NCI-H526 (cell line): Measurements from ENCODE around the gene SPATA31E1.
"Not testable (repeated sequence)": the region's sequence is repeated elsewhere in the genome, so short reads cannot be mapped to it uniquely, and the experiment has no call there.

Source experiments
- DNase-seq, 2 experiments: peaks; one replicate each; lab custom pipeline; 2025; lab: John Stamatoyannopoulos, UW

SPATA31E1 gene

DNA sequence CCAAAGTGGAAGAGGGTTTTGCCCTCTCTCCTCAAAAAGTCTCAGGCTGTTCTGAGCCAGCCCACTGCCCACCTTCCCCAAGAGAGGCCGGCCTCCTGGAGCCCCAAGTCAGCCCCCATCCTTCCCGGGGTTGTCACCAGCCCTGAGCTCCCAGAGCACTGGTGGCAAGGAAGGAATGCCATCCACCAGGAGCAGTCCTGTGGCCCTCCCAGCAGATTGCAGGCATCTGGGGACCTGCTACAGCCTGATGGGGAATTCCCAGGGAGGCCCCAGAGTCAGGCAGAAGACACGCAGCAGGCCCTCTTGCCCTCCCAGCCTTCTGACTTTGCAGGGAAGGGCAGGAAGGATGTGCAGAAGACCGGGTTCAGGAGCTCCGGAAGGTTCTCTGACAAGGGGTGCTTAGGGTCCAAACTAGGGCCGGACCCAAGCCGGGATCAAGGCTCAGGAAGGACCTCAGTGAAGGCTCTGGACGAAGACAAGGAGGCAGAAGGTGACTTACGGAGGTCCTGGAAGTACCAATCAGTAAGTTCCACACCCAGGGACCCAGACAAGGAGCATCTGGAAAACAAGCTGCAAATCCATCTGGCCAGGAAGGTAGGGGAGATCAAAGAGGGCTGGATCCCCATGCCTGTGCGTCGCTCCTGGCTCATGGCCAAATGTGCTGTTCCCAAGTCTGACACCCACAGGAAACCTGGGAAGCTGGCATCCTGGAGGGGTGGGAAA, 3.7 kb downstream of the SPATA31E1 start:
- DNase-seq: no peak

DNA sequence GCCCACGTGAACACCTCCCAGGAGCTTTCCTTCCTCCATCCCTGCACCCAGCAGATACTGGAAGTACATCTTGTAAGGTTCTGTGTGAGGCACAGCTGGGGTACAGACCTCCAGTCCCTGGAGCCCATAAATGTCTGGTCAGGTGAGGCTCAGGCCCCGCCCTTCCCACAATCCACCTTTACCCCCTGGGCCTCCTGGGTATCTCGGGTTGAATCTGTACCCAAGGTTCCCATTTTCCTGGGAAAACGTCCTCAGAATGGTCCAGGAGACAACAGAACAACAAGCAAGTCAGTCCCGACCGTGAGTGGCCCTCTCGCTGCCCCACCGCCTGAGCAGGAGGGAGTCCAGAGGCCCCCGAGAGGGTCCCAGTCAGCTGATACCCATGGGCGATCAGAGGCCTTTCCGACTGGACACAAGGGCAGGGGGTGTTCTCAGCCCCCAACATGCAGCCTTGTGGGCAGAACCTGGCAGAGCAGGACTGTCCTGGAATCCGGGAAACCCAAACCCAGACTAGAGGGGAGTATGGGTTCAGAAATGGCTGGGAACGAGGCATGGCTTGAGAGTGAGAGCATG, 4.3 kb downstream of the SPATA31E1 start:
- DNase-seq: no peak

DNA sequence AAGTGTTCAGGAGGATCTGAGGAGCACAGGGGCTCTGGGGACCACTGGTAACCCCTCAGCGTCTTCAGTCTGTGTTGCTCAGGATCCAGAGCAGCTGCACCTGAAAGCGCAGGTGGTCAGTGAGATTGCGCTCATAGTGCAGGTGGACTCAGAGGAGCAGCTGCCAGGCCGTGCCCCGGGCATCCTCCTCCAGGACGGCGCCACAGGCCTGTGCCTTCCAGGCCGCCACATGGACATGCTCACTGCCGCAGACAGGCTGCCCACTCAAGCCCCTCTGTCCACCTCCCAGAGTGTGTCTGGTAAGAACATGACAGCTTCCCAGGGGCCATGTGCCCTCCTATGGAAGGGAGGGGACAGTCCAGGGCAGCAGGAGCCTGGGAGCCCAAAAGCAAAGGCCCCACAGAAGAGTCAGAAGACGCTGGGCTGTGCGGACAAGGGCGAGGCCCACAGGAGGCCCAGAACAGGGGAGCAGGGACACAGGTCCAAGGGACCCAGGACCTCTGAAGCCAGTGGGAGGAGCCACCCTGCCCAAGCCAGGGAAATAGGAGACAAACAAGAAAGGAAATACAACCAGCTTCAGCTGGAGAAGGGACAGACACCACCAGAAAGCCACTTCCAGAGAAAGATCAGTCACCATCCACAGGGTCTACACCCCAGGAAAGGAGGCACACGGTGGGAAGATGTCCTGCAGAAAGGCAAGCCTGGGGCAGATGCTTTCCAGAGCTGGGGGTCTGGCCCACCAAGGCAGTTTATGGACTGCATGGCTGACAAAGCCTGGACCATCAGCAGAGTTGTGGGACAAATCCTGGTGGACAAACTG, 5.2 kb downstream of the SPATA31E1 start:
- DNase-seq: no peak

DNA sequence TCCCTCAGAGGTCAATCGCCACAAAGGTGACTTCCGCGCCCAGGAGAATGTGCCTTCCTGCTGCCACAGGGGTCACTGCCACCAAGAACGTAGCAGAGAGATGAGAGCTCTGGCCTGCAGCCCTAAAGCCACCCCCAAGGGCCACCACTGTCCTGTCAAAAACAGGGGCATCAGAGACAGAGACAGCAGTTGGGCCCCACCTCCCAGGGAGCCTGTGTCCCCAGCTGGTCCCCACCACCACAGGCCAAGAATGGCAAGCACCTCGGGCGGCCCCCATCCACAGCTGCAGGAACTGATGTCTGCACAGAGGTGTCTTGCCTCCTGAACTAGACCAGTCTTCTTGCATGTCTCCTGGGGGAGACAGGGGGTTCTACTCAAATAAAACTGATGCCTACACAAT, 5.8 kb downstream of the SPATA31E1 start:
- no peak for DNase-seq

DNA sequence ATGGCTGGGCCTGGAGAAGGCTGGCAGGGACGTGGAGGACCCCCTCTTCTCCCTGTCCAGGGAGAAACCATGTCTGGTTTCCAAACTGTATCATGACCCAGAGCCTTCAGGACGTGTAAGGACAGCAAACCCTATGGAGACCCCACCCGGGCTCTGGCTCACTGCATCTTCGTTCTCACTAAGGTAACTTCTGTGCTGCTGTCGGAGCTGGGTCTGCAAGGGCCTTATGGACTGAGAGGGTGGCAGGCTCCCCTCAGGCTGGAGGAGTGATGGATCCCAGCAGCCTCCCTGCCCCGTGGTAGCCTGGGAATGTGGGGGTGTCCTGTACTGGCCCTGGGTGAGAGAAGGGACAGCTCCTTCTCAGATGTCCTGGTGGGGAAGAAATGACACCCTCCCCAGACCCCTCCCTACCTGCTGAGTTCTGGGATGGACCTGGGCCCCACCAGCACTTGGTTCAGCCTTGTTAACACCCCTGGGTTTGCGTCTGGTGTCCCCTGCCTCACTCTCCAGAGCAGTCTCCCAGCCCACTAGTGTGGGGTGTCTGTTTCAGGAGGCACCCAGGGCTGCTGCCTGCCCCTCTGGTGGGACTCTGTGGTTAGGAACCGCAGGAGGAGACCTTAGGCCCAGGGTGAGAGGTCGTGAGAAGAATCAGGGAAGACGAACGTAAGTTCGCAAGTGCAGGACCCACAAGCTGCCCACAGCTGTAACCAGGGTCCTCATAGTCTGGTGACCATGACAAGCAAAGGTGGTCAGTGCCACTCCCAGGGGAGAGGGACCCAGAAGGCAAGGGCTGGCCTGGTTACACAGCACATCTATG, 6.6 kb downstream of the SPATA31E1 start:
- no peak for DNase-seq

DNA sequence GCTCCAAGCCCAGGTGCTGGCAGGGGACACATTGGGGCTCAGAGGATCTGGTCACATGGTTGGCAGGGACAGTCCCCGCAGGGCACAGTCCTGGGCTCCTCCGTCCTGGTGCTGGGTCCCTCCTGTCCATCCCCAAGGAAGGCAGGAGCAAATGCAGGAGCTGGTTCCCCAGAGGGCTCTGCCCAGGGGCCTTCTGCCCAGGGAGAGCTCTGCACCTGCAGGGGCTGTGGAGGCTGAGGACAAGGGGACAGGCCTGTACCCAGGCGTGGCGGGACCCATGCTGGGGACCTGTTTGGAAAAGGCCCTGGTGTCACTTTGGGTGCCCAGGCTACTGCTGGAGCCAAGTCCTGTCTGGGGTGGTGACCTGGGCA, 7.2 kb downstream of the SPATA31E1 start:
- no peak for DNase-seq

DNA sequence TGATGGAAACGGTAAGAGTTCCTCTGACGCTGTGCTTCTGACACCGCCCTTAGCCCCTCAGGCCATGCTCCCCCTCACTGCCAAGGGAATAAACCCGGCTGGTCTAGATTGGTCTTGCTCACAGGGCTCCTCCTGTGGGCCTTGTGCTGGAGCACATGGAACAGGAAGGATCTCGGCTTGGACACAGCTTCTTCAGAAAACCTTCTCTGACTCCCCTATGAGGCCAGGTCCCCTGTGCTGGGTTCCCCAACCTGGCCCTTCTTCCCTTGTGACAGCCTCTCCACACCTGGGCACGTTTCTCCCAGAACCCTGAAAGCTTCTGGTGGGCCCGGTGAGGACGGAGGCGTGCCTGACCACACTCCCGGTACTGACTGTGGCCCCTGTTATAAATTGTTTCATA, 8.2 kb downstream of the SPATA31E1 start:
- DNase-seq: no peak

DNA sequence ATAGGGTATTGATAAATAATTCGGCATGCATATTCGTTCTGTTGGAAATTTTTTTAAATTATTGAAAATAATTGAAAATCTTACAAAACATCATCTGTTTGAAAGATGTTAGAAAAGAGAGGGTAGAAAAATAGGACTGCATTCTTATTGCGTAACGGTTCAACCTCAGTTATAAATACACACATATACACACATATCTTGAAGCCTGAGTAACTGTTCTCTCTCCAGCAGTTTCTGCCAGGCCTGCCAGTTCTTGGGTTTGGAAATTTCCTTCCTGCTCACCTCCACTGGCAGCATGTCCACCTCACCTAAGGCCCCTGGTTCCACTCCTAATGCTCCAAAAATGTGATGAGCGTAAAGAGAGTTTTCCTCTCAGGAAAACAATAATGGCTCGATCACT, 9.1 kb downstream of the SPATA31E1 start:
- no peak for DNase-seq

DNA sequence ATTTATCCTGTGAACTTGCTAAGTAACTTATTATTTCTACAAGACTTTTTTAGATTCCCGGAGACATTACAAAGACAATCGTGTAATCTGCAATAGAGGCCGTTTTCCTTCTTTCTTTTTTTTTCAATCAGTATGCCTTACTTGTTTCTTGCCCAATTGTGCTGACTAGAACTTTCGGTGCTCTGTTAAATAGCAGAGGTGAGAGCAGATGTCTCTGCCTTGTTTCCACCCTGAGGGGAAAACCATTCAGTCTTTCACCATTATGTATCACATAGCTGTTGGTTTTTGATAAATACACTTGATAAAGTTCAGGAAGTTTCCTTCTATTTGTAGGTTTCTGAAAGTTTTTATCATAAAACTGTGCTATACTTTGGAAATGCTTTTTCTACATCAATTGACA, 10.3 kb downstream of the SPATA31E1 start:
- DNase-seq: no peak

DNA sequence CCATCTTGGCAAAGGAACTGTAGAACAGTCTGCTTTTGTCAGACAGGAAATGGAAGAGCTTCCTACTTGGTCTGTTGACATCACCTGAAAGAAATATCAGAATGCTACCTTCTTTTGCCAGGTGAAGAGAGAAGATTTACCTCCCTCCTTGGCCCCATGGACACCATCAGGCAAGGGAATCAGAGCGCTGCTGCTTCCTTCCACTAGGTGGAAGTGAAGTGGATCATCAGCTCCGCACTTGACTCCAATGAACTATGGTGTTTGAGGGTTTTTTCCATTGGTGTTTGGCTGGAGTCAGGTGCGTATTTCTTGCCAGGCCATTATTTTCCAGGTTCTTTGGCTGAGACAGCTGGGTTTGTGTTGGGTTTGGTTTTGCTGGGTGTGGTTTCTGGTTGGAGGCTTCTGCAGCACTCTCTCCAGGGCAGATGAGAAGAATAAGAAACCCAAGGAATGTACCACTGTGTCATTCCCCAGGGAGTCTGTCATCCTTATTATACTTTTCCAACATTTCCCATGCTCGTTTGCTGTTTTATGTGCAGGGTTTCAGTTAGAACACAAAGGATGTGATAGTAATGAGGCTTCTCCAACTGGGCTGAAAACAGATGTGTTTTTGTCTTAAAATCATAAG, 12.4 kb downstream of the SPATA31E1 start:
- no peak for DNase-seq

DNA sequence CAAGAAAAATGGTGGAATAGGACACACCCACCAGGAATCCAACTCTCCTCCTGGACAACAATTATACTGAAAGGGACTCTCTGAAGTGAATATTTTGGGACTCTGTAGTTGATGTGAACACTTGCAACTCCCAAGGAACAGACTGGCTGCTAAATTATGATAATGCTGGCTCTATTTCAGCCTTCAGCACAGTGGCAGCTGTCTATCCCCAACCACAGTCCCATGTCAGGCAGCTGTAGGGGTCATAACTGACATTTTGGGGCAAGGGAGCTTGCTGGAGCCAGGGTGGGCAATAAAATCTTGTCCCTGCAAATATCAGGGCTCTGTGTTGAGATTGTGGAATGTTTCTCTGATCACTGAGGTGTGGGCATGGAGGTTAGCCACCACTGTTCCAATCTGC, 14.2 kb downstream of the SPATA31E1 start:
- DNase-seq: no peak

DNA sequence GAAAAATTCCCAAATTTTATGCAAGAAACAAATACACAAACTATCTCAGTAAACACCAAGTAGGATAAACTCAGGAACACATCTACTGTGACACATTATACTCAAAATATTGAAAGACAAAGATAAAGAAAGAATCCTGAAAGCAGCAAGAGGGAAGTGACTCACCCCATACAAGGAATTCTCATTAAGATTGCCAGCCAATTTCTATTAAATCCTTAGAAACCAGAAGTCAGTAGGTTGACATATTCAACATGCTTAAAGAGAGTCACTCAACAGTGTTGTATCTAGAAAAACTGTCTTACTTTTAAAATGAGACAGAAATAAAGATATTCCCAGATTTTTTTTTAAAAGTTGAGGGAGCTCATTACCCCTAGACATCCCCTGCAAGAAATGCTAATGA, 15.5 kb downstream of the SPATA31E1 start:
- DNase-seq: no peak

DNA sequence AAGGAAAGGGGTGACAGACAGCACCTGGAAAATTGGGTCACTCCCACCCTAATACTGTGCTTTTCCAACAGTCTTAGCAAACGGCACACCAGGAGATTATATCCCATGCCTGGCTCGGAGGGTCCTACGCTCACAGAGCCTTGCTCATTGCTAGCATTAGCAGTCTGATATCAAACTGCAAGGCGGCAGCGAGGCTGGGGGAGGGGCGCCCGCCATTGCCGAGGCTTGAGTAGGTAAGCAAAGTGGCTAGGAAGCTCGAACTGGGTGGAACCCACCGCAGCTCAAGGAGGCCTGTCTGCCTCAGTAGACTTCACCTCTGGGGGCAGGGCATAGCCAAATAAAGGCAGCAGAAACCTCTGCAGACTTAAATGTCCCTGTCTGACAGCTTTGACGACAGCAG, 19.7 kb downstream of the SPATA31E1 start:
- DNase-seq: not testable (repeated sequence)

DNA sequence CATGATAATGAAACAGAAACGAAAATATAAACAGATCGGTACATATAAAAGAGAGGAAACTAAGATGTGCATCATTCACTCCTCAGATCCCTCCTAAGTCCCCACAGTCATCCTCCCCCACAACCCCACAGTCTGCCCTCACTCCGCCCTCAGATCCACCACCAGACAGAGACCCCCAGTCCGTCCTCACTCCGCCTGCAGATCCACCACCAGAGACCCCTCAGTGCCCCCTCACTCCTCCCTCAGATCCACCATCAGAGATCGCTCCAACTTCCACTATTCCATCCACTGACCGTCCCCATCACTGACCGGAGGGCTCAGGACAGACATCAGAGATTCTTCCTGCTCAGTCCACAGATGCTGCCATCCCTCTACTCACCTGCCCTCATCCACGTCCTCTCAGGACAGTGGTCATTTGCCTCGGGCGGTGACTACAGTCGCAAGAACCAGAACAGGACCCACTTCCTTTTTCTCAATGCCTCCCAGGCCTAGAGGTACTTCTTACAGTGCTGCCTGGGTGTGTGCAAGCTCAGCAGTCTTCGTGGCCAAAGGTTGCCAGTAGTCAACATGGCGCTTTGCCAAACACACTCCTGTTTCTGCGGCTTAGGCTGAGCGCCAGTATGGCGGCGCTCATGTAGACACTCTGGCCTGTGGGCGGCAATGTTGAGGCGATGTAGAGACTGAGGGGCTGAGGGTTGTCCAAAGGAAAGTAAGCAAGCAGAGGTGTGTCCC, 26.8 kb downstream of the SPATA31E1 start:
- peak; percentile 38 to 54 for DNase-seq

DNA sequence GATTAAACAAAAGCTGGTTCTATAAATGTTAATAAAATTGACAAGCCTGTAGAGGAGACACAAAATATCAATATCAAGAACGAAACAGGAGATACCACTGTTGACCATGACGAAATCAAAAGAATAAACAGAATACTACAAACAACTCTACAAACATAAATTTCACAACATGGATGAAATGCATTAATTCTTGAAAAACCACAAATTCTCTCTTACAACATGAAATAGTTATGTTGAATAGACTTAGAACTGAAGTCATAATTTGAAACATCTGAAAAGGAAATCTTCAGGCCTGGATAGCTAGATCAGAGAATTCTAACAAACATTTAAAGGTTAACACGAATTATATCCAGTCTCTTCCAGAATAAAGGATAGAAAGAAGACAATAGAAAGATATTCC, 28.1 kb downstream of the SPATA31E1 start:
- no peak for DNase-seq

DNA sequence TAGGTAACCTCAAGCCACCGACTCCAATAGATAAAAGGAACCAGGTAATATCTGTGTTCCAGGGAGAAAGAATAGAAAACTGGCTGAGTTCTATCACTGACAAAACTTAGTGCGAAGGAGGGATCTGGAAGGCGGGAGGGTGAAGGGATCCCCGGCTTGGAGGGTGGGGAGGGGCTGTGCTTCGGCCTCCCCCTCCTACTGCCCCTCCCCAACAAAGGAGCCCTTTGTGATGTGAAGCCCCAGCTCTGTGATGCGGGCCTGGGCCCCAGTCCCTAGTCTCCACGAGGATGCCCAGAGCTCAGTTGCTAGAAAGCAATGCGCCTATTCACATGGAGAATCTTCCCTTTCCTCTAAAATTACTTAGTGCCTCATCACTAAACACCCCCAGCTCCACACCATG, 35.0 kb downstream of the SPATA31E1 start, which contains the start of gene SPATA31C1:
TSS of gene SPATA31C1 (plus strand) at position 301 of the 400 bp plus-strand sequence.
- not testable (repeated sequence) for DNase-seq

DNA sequence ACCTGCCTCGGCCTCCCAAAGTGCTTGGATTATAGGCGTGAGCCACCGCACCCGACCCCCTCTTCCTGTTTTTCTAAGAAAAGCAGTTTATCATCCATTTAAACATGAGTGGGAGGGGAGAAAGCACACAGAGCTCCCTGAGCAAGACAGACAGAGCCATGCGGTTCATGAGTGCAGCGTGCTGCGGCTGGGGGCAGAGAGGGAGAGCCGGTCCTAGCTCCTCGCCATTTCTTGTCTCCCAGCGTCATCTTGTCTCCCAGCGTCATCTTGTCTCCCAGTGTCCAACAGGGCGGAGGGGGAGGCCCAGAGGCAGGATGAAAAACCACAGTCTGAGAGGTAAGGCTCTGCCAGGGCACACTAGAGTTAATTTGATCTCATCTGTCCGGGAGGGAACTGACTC, 36.3 kb downstream of the SPATA31E1 start:
- DNase-seq: not testable (repeated sequence)

DNA sequence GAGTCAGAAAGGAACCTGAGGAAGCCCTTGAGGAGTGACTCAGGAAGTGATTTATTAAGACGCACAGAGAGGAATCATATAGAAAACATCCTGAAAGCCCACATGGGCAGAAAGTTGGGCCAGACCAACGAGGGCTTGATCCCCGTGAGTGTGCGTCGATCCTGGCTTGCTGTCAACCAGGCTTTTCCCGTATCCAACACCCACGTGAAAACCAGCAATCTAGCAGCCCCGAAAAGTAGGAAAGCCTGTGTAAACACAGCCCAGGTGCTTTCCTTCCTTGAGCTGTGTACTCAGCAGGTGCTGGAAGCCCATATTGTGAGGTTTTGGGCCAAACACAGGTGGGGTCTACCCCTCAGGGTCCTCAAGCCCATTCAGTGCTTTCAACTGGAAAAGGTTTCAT, 38.9 kb downstream of the SPATA31E1 start:
- not testable (repeated sequence) for DNase-seq

DNA sequence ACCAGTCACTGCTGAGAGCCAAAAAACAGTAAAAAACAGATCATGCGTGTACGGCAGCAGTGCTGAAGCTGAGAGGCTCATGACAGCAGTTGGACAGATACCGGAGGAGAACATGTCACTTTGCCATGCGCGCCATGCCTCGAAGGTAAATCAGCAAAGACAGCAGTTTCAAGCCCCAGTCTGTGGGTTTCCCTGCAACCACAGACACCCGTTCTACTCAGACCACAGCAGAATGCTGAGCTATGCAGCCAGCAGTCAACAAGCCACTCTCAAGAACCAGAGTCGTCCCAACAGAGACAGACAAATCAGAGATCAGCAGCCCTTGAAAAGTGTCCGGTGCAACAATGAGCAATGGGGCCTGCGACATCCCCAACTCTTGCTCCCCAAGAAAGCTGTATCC, 40.3 kb downstream of the SPATA31E1 start:
- not testable (repeated sequence) for DNase-seq

DNA sequence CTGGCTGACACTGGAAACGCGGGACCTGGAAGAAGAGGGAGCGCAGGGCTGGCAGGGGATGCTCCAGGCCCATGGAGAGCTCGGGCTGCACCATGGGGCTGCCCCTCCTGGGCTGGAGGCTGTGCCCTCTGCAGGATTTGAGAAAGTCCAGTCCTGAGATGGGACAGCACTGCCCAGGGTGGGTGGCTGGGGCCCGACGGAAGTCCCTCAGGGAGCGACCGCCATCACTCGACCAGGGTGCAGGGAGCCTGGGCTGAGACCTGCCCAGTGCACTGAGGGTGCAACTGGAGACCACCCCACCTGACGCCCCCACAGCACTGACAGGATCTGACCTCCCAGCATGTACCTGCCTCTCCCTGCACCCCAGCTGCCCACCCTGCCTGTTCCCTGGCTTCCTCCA, 42.2 kb downstream of the SPATA31E1 start:
- DNase-seq: not testable (repeated sequence)

DNA sequence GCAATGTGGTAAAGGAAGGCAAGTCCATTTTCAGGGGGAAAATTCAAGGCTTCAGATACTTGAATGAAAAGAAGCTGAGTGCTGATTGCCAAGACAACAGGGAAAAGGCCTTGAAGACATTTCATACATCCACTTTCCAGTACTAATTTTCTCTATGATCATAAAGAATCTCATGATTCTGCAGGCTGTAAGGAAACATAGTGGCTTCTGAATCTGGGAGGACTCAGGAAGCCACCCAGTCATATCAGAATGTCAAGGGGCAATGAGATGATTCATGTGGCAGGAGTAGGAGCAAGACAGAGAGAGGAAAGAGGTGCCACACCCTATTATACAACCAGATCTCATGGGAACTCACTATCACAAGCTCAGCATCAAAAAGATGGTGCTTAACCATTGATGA, 46.5 kb downstream of the SPATA31E1 start:
- DNase-seq: not testable (repeated sequence)
